ENCODE measurements around the gene GPR137.

GRCh38 chr11:64322925-64323260, 37.2 kb downstream of the GPR137 start:
- TF ChIP-seq CTCF (IDR thresholded peaks at IDR 0.05 in 2 of 3, conservative IDR thresholded peaks at IDR 0.05 in 1 of 3; ENCODE audit: borderline replicate concordance in 1 of 3, insufficient read depth in 1 of 3, low read depth in 2 of 3, low read length in 2 of 3) (no peak), POLR2A (IDR thresholded peaks at IDR 0.05; ENCODE audit: borderline replicate concordance, extremely low read depth, insufficient read depth, insufficient read length) (no peak), POLR2AphosphoS5 (IDR thresholded peaks at IDR 0.05; ENCODE audit: low read depth, low read length) (no peak), CEBPB (IDR thresholded peaks at IDR 0.05; ENCODE audit: low read depth) (no peak)

Measured in HCT116 (cell line).